ENCODE results near the gene GPR152. TPM values are rescaled to one million over a fixed set of nuclear protein-coding genes. Genes with fewer than 3 reads are reported as not detected.

GPR152 gene
- not detected in 2 replicates for total RNA-seq

GRCh38 chr11:67452141-67452952 lies at the start of gene GPR152:
GPR152 (minus strand) TSS chr11:67452729; CDS start chr11:67452724, 5 bp downstream.
- no peak for DNase-seq (ENCODE audit: low read depth)

GRCh38 chr11:67501854-67502253 lies 49.3 kb upstream of the GPR152 start:
- no peak for DNase-seq (ENCODE audit: low read depth)

- DNase-seq (ENCODE audit: low read depth), result no peak
These were observed 48.5 kb upstream of the GPR152 start for GRCh38 chr11:67500831-67501715.

GRCh38 chr11:67500484-67500821 lies 47.9 kb upstream of the GPR152 start:
- DNase-seq (ENCODE audit: low read depth), result no peak

GRCh38 chr11:67499808-67500483 lies 47.4 kb upstream of the GPR152 start:
- no peak for DNase-seq (ENCODE audit: low read depth)

- no peak for DNase-seq (ENCODE audit: low read depth)
These were observed 46.0 kb upstream of the GPR152 start for GRCh38 chr11:67498544-67498972.

GRCh38 chr11:67497656-67498291 lies 45.2 kb upstream of the GPR152 start:
- DNase-seq (ENCODE audit: low read depth), result no peak

GRCh38 chr11:67496113-67496512 lies 43.6 kb upstream of the GPR152 start:
- DNase-seq (ENCODE audit: low read depth), result no peak

- no peak for DNase-seq (ENCODE audit: low read depth)
These were observed 42.9 kb upstream of the GPR152 start for GRCh38 chr11:67495234-67496005.

GRCh38 chr11:67494371-67495233 lies 42.1 kb upstream of the GPR152 start:
- DNase-seq (ENCODE audit: low read depth), result no peak

GRCh38 chr11:67493548-67494370 lies 41.2 kb upstream of the GPR152 start:
- DNase-seq (ENCODE audit: low read depth), result no peak

GRCh38 chr11:67492801-67493547 lies 40.4 kb upstream of the GPR152 start:
- no peak for DNase-seq (ENCODE audit: low read depth)

- no peak for DNase-seq (ENCODE audit: low read depth)
These were observed 39.7 kb upstream of the GPR152 start for GRCh38 chr11:67492069-67492727.

- no peak for DNase-seq (ENCODE audit: low read depth)
These were observed 38.9 kb upstream of the GPR152 start for GRCh38 chr11:67491276-67492068.

- DNase-seq (ENCODE audit: low read depth), result no peak
These were observed 38.2 kb upstream of the GPR152 start for GRCh38 chr11:67490727-67491065.

GRCh38 chr11:67489885-67490726 lies 37.6 kb upstream of the GPR152 start:
- no peak for DNase-seq (ENCODE audit: low read depth)
